ENCODE measurements around the gene CCDC66. TPM values are rescaled to one million over a fixed set of nuclear protein-coding genes. Genes with fewer than 3 reads are reported as not detected.
"Not testable (repeated sequence)": the region's sequence is repeated elsewhere in the genome, so short reads cannot be mapped to it uniquely, and the experiment has no call there.

CCDC66 gene
- 9.7 and 11.4 TPM in 2 replicates for total RNA-seq (2014; rRNA removed)
- 2.7 TPM for polyA plus RNA-seq (2012)

DNA sequence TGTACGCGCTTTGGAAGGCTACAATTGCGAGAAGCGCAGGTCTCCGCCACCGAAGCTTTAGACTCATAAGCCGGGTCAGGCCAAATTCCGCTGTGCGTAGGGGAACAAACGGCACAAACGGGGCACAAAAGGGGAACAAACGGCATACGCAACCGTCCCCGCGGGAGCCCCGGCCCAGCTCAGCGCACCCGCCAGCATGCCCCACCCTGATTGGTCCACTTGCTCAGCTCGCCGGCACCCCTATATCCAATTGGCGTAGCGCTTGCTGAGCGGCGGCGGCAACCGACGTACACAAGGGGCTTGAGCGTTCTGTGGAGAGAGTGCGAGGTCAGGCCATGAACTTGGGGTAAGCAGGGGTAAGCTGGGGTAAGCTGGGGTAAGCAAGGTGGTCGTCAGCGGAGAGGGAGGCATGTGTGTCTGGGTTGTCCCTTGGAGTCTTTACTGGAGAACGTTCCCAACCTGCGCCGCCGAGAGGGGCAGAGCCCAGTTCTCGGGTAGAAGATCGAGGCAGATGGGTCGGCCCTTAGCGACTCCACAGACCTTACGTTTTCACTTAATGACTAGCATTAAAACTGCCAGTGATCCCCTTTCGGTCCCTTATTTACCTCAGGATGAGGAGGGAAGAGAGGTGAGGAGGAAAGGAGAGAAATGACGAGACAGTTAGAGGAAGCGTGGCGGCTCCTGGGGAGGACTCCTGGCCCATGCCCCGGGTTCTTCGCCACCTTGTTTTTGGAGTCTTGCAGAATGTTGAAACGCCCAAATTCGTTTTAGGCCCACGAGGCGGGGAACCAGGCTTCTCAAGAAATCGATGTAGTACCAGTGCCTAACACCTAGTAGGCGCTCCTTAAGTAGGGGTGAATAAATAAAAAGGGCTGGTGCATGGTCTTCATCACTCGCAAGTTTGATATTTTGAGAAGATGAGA, at the start of gene CCDC66:
Gene CCDC66 (plus strand): TSS at position 268 of the 923 bp plus-strand sequence. CDS start 68 bp downstream, at position 336.
- DNase-seq (ENCODE audit: low read depth) = peak; percentile 90

DNA sequence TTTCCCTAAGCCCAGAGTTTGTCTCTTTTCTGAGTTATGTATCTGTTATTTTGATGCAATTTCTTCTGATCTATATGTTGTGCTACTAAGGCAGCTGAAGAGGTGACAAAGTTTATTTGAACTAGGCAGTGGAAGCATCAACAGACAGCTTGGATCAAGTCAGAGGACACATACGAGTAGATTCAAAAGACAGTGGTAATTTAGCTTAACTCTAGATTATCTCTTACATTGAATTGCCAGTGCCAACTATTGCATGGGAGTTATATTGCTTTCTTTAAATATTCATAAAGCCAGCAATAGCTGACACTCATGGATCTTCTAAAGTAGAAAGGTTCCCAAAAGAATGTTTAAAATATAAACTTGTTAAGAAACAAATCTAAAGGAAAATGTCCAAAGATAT, 37.3 kb upstream of the CCDC66 start:
- DNase-seq (ENCODE audit: low read depth) = no peak

DNA sequence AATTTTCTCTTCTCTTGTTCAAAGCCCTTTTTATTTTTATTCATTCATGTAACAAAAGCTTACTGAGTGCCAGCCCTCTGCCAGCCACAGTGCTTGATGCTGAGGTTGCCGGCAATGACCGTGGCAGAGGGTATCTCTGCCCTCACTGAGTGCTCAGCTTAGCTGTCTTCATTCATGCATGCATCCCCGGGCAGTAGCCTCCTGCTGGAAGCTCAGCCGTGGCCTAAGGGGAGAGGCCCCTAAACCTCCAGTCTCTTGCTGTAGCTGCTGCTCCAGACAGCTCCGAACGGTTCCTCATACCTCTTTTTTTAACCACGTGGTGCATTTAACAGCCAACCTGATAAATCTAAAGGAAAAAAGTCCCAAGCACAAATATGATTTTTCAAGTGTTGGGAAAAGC, 34.6 kb upstream of the CCDC66 start:
- no peak for DNase-seq (ENCODE audit: low read depth)

DNA sequence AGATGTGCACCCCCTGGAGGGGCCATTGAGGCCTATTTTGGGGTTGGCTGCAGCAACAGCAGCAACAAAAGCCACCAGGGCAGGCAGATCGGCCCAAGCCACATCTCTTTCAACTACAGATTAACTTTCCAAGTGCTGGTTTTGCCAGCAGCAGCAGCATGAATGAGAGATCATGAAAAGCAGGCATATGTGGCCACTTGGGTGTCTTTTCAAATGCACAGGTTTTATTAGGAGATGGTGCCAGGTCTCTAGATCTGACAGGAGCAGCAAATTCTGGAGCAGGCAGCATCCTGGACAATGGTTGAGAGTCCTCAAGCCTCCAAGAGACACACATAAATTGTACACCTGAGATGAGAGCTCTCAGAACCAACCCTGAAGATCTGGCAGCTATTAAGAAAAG, 31.7 kb upstream of the CCDC66 start:
- DNase-seq (ENCODE audit: low read depth) = no peak

DNA sequence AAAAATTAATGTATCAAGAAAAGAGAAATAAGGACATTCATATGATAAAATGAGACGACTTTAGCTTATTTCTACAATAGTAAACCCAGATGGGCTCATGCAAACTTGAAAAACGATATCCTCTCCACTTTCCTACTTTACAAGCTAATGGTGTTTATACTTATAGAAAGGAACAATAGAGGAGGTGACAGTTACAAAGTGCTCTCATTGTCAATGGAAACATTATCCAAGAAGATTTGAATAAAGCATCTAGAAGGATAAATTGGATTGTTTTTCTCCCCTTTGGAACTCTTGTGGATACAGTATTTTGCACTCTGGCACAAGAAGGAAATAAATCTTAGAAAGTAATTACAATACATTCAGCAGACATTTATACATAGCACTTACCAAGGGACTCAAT, 20.2 kb upstream of the CCDC66 start:
- DNase-seq (ENCODE audit: low read depth) = no peak

DNA sequence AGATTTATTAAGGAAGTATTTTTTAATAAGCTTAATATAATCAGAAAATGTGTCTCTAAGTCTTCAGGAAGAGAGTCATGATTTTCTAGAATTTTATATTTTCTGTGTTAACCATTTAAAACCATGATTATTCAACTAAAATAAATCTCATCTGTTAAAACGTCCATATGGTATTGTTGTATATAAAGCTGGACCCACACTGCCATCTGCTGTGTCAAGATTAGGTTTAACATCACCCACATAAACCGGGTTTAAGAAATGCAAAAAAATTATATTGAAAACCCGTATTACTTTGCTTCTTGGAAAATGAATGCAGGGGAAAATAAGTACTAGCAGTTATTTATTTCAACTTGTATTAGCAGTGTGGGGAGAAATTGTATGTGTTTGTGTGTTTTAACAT, 9.5 kb upstream of the CCDC66 start:
- DNase-seq (ENCODE audit: low read depth) = no peak

DNA sequence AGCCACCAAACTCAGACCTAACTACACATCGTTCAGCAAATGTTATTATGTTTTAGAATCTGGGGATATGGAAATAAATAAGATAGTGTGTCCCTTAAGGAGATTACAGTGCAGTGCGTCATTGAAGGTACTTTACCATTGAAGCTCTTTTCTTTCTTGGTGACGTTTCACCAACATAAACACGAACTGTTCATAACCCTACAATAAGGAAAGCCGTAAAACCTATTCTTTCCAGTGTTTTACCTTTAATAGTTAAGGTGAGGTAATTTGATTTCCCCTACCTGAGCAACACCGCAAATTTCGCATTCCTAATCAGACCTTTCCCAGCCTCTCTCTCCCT, 826 bp downstream of the CCDC66 start:
- DNase-seq (ENCODE audit: low read depth) = no peak

DNA sequence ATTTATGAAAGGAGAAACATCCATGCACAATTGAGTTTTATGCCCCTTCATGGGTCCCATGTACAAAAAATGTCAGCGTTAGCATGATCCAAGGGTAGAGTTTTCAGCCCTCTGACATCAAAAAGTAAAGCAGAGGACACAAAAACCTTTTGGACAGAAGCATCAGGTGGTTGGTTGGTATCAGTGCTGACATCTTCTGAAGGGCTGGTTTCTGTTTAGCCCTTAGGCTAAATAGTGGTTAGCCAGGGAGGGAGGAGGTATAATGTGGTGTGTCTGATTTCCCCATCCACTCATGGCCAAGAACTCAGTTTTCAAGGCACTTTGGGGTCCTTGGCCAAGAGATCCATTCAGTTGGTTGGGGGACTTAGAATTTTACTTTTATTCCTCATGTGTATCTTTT, 16.5 kb downstream of the CCDC66 start:
- DNase-seq (ENCODE audit: low read depth) = no peak

DNA sequence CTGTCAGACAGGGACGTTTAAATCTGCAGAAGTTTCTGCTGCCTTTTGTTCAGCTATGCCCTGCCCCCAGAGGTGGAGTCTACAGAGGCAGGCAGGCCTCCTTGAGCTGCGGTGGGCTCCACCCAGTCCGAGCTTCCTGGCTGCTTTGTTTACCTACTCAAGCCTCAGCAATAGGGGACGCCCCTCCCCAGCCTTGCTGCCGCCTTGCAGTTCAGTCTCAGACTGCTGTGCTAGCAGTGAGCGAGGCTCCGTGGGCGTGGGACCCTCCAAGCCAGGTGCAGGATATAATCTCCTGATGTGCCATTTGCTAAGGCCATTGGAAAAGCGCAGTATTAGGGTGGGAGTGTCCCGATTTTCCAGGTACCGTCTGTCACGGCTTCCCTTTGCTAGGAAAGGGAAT, 25.0 kb downstream of the CCDC66 start:
- not testable (repeated sequence) for DNase-seq (ENCODE audit: low read depth)

DNA sequence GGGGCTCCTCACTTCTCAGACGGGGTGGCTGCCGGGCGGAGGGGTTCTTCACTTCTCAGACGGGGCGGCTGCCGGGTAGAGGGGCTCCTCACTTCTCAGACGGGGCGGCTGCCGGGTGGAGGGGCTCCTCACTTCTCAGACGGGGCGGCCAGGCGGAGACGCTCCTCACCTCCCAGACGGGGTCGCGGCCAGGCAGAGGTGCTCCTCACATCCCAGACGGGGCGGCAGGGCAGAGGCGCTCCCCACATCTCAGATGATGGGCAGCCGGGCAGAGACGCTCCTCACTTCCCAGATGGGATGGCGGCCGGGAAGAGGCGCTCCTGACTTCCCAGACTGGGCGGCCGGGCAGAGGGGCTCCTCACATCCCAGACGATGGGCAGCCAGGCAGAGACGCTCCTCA, 27.3 kb downstream of the CCDC66 start:
- not testable (repeated sequence) for DNase-seq (ENCODE audit: low read depth)

DNA sequence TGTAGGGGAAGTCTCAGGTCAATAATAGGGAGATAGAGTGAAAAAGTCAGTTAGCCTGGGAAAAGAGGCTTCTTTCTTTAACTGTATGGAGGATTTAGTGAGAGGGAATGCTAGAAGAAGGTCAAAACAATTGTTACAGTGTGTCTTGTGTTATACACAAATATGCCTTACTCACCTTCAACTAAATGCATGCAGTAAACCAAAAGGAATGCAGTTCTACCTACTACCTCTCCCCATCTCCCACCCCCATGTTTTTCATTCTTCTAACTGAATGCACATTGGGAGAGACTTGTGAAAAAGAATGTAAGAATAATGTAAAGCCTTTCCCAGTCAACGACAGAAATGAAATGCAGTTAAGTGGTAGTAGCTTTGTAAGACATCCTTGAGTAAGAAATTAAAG, 33.8 kb downstream of the CCDC66 start:
- DNase-seq (ENCODE audit: low read depth) = no peak

DNA sequence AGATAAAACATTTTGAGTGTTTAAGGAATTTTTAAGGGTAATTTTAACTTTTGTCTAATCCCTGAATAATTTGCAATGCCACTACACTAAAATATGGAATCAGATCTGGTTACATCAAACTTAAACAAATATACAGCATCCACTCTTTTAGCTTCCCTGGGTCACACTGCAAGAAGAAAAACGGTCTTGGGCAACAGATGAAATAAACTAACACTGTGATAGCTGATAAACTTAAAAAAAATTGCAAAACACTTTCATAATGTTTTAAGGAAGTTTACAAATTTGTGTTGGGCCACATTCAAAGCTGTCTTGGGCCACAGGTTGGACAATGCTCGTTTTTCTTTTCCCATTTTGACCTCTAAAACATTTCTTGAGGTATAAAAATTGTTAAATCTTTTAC, 34.3 kb downstream of the CCDC66 start:
- DNase-seq (ENCODE audit: low read depth) = no peak

DNA sequence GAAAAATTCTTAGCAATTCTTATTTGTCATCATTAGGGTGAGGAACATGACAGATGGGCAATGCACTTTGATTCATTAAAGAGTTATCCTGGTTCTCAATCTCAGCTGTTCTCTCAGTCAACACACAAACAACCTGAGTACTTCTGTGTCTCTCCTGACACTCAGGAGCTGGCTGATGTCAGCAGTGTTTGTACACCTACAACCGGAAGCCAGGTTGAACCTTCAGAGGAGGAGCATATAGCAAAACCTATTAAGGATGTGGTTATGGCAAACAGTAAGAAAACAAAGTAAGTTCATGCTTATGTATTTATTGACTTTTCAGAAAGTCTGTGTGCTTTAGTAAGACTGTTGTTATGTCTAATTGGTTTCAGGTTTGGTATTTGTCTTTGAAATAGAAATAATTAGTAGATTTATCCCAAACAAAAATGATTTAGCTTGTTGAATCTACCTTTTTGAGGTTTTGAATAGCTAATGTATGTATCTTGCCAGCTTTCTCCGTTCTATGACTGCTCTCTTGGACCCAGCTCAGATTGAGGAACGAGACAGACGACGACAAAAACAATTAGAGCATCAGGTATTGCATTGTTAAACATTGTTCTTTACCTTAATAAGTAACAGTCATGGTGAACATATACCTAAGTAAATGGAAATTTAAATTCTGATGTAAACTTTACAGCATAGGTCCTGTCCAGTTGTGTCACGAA, 36.6 kb downstream of the CCDC66 start:
- DNase-seq (ENCODE audit: low read depth) = no peak

DNA sequence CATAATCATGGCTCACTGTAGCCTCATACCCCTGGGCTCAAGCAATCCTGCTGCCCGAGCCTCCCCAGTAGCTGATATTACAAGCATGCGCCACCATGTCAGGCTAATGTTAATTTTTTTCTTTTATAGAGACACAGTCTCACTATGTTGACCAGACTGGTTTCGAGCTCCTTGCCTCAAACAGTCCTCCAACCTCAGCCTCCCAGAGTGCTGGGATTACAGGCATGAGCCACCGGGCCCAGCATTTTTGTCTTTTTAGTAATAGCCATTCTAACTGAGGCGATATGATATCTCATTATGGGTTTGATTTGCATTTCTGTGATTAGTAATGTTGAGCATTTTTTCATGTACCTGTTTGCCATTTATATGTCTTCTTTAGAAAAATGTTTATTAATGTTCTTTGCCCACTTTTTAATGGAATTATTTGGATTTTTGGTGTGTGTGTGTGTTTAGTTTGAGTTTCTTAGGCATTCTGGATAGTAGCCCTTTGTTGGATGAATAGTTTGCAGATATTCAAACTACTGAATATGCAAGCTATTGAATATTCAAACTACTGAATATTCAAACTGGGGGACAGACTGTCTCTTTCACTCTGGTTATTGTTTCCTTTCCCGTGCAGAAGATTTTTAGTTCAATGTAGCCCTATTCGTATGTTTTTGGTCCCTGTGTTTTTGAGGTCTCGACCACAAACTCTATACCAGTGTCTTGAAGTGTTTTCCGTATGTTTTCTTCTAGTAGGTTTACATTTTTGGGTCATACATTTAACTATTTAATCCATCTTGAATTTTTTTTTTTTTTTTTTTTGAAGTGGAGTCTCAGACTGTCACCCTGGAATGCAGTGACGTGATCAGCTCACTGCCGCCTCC, 39.2 kb downstream of the CCDC66 start:
- no peak for DNase-seq (ENCODE audit: low read depth)

DNA sequence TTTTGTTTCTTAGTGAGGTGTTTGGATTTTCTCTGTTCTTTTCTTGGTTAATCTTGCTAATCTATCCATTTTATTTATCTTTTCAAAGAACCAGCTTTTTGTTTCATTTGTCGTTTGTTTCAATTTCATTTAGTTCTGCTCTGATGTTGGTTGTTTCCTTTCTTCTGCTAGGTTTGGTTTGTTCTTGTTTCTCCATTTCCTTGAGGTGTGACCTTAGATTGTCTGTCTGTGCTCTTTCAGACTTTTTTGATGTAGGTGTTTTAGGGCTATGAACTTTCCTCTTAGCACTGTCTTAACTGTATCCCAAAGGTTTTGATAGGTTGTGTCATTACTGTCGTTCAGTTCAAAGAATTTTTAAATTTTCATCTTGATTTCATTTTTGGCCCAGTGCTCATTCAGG, 51.5 kb downstream of the CCDC66 start:
- DNase-seq (ENCODE audit: low read depth) = not testable (repeated sequence)

DNA sequence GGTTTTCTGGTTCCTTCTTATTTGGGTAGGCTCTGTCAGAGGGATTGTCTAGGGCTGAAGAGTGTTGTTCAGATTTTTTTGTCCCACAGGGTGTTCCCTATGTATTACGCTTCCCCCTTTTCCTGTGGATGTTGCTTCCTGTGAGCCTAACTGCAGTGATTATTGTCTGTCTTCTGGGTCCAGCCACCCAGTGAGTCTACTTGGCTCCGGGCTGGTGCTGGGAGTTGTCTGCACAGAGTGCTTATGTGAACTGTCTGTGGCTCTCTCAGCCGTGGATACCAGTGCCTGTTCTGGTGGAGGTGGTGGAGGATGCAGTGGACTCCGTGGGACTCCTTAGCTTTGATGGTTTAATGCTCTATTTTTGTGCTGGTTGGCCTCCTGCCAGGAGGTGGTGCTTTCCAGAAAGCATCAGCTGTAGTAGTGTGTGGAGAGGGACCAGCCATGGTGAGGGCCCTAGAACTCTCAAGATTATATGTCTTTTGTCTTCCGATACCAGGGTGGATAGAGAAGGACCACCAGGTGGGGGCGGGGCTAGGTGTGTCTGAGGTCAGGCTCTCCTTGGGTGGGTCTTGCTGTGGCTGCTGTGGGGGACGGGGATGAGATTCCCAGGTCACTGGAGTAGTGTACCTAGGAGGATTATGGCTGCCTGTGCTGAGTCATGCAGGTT, 53.8 kb downstream of the CCDC66 start:
- no peak for DNase-seq (ENCODE audit: low read depth)

DNA sequence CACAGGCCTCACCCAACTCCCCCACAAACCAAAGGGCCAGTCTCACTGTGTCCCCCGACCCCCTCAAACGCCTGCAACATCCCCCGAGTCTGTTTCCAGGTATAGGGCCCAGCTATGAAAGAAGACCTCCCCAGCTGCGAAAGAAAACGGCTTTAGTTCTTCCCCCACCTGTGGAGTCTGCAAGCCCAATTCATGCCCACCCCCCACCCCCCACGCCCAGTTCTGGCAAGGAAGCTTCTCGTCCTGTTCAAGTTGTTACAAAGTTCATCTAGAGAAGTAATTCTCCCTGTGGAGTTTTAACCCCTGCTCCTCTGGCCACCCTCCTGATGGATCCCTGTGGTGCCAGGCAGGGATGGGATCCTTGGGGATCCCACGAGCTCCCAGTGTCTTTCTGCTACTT, 54.4 kb downstream of the CCDC66 start:
- DNase-seq (ENCODE audit: low read depth) = no peak

DNA sequence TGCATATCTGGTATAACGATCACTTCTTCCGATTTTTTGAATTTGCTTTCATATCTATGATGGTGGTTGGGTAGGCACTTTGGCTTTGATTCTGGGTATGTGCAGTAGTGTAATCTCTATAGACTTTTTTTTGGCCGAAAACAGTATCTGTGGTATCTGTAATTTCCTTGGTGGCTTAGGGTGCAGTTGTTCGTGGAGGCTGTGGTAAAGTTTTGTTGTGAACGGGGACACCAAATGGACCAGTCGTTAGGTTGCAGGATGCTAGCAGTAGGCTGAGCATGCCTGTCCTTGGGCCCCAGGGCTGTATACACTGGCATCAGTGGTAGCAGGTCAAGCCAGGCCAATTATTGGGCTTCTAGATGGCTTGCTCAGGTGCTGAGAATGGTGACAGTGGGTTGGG, 55.2 kb downstream of the CCDC66 start:
- no peak for DNase-seq (ENCODE audit: low read depth)

DNA sequence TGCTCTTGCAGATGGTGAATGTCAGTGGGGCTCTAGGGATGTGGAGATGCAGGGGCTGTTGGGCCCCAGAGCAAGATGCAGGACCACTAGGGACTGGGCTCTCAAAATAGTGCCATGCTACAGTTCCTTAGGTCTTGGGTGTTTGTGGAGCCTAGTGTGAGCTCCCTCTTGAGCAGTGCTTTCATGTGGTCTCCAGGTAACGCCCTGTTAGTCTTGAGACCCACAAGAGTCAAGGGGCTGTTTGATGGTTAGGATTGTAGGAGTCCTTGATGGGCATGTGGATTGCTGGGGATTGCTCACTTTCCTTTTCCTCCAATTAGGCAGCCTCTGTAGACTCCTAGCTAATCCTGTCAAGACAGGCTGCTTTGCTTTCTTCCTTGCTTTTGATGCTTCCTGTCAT, 56.0 kb downstream of the CCDC66 start:
- DNase-seq (ENCODE audit: low read depth) = no peak

DNA sequence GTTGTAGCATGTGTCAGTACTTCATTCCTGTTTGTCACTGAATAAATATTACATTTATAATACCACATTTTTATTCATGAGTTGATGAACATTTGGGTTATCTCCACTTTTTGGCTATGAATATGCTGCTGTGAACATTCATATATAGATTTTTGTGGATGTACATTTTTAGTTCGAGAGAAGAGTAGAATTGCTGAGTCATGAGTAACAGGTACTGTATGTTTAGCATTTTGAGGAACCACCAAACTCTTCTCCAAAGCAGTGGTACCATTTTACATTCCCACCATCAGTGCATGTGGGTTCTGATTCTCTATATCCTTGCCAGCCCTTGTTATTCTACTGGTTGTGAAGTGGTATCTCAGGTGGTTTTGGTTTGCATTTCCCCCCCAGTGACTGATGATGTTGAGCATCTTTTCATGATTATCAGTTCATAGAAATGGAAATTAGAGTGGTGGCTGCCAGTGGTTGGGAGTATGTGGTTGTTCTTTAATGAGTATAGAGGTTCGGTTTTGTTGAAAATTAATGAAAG, 59.6 kb downstream of the CCDC66 start:
- DNase-seq (ENCODE audit: low read depth) = no peak

DNA sequence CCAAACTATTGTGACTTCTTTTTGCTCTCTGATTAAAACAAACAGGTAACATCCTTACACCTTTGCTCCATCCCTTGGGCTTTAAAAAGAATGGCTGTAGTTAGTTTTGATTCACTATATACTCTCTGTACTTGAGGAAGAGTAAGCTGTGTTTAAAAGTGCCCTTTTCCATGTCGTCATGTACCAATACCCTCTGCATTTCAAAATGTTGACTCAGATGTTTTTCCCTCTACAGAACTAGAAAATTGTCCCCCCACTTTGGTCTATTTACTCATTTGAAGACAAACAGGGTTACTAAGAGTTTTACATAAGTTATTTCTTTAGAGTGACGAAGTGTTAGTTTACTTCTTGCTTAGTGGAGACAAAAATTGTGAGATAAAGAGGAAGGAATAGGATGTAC, 63.4 kb downstream of the CCDC66 start:
- DNase-seq (ENCODE audit: low read depth) = peak; percentile 5
